HepG2 (cell line): Measurements from ENCODE around the gene TPBGL. TPM values are rescaled to one million over a fixed set of nuclear protein-coding genes. Genes with fewer than 3 reads are reported as not detected.

Experiments used
- ATF7-NPFF ChIP-seq: sonication (generic); formaldehyde crosslinking; IDR thresholded peaks from 2 replicates; pipeline ENCODE4 v1.8.1; 2023; ENCODE audit warnings: mild to moderate bottlenecking, low read depth, missing genetic modification reagents, moderate library complexity
- CHD2 ChIP-seq: IDR thresholded peaks from 2 replicates; pipeline ENCODE4 v1.6.1; 2011; ENCODE audit warnings: low read depth, low read length, improper control_type of control experiment
- DNMT1 ChIP-seq: sonication (generic); formaldehyde crosslinking; IDR thresholded peaks from 2 replicates; pipeline ENCODE4 v1.5.1; 2020; ENCODE audit warnings: mild to moderate bottlenecking, missing genetic modification reagents
- FOXO1 ChIP-seq: sonication (generic); formaldehyde crosslinking; IDR thresholded peaks from 2 replicates; pipeline ENCODE4 v1.4.0; 2020; ENCODE audit warnings: missing genetic modification reagents
- FOXP1 ChIP-seq, 2 experiments: fragments of 450-650 bp in 1 of 2; IDR thresholded peaks; 2 replicates each; pipeline ENCODE4 v1.6.1; 2017 to 2018; ENCODE audit warnings: antibody characterized with exemption in 1 of 2
- GMEB1 ChIP-seq: sonication (generic); formaldehyde crosslinking; IDR thresholded peaks from 2 replicates; pipeline ENCODE4 v1.5.1; 2020; ENCODE audit warnings: missing genetic modification reagents, mild to moderate bottlenecking, borderline replicate concordance
- HES4 ChIP-seq: sonication (generic); formaldehyde crosslinking; IDR thresholded peaks from 2 replicates; pipeline ENCODE4 v1.9.0; 2021; ENCODE audit warnings: mild to moderate bottlenecking, missing genetic modification reagents, borderline replicate concordance
- HOXA5 ChIP-seq: sonication (generic); formaldehyde crosslinking; IDR thresholded peaks from 2 replicates; pipeline ENCODE4 v1.4.0; 2020; ENCODE audit warnings: missing genetic modification reagents
- HOXA9 ChIP-seq: sonication (generic); formaldehyde crosslinking; IDR thresholded peaks from 2 replicates; pipeline ENCODE4 v1.8.1; 2022; ENCODE audit warnings: missing genetic modification reagents, mild to moderate bottlenecking, moderate library complexity, borderline replicate concordance
- HOXD1 ChIP-seq: sonication (generic); formaldehyde crosslinking; IDR thresholded peaks from 2 replicates; pipeline ENCODE4 v1.5.0; 2020; ENCODE audit warnings: missing genetic modification reagents
- KDM2A ChIP-seq: sonication (generic); formaldehyde crosslinking; IDR thresholded peaks from 2 replicates; pipeline ENCODE4 v1.4.0; 2020; ENCODE audit warnings: low read depth, missing genetic modification reagents, borderline replicate concordance
- KLF12 ChIP-seq: sonication (generic); formaldehyde crosslinking; IDR thresholded peaks from 2 replicates; pipeline ENCODE4 v1.4.0; 2020; ENCODE audit warnings: missing genetic modification reagents, borderline replicate concordance
- MAX ChIP-seq: IDR thresholded peaks from 2 replicates; pipeline ENCODE4 v1.6.1; 2012; ENCODE audit warnings: inconsistent platforms
- NPAS2 ChIP-seq: sonication (generic); formaldehyde crosslinking; IDR thresholded peaks from 2 replicates; pipeline ENCODE4 v1.8.0; 2022; ENCODE audit warnings: mild to moderate bottlenecking, missing genetic modification reagents, borderline replicate concordance
- NR2C2 ChIP-seq: sonication (generic); formaldehyde crosslinking; IDR thresholded peaks from 2 replicates; pipeline ENCODE4 v1.4.0; 2020; ENCODE audit warnings: missing genetic modification reagents, mild to moderate bottlenecking, moderate library complexity, borderline replicate concordance
- TRIM22 ChIP-seq: fragments of 450-650 bp; IDR thresholded peaks from 2 replicates; pipeline ENCODE4 v1.6.1; 2017
- XRCC5 ChIP-seq: fragments of 200-400 bp; formaldehyde crosslinking; optimal IDR thresholded peaks from 2 replicates; pipeline ENCODE3; 2017; ENCODE audit warnings: mild to moderate bottlenecking, low read length
- ZBTB34 ChIP-seq: sonication (generic); formaldehyde crosslinking; IDR thresholded peaks from 2 replicates; pipeline ENCODE4 v1.8.0; 2022; ENCODE audit warnings: mild to moderate bottlenecking, missing genetic modification reagents
- ZC3H4 ChIP-seq: sonication (generic); formaldehyde crosslinking; IDR thresholded peaks from 2 replicates; pipeline ENCODE4 v1.4.0; 2020; ENCODE audit warnings: missing genetic modification reagents, borderline replicate concordance
- ZIK1 ChIP-seq: sonication (generic); formaldehyde crosslinking; IDR thresholded peaks from 2 replicates; pipeline ENCODE4 v1.5.0; 2020; ENCODE audit warnings: mild to moderate bottlenecking, low read depth, missing genetic modification reagents, borderline replicate concordance
- ZNF18 ChIP-seq: sonication (generic); formaldehyde crosslinking; IDR thresholded peaks from 2 replicates; pipeline ENCODE4 v1.8.0; 2022; ENCODE audit warnings: mild to moderate bottlenecking, missing genetic modification reagents; ENCODE audit not compliant: insufficient replicate concordance
- ZNF331 ChIP-seq: sonication (generic); formaldehyde crosslinking; IDR thresholded peaks from 2 replicates; pipeline ENCODE4 v1.4.0; 2020; ENCODE audit warnings: missing genetic modification reagents
- ZNF33B ChIP-seq: sonication (generic); formaldehyde crosslinking; IDR thresholded peaks from 2 replicates; pipeline ENCODE4 v1.5.1; 2020; ENCODE audit warnings: mild to moderate bottlenecking, missing genetic modification reagents
- ZNF431 ChIP-seq: sonication (generic); formaldehyde crosslinking; IDR thresholded peaks from 2 replicates; pipeline ENCODE4 v1.9.0; 2022; ENCODE audit warnings: missing genetic modification reagents, low read depth, mild to moderate bottlenecking, borderline replicate concordance
- ZNF562 ChIP-seq: sonication (generic); formaldehyde crosslinking; IDR thresholded peaks from 2 replicates; pipeline ENCODE4 v1.8.0; 2022; ENCODE audit warnings: missing genetic modification reagents, borderline replicate concordance
- ZNF563 ChIP-seq: sonication (generic); formaldehyde crosslinking; IDR thresholded peaks from 2 replicates; pipeline ENCODE4 v1.8.0; 2022; ENCODE audit warnings: mild to moderate bottlenecking, moderate library complexity, missing genetic modification reagents
- polyA plus RNA-seq, 8 experiments: library from polyadenylated mRNA; depleted of rRNA in 3 of 8; stranded (reverse) in 7 of 8; unstranded in 1 of 8; fragments of >200 nt; fragmentation: Illumina TruSeq in 4 of 8; extraction: Trizol in 4 of 8; gene quantifications; 2 replicates each; pipeline versions ENCODE4 v1.2.1 to v1.2.3, GENCODE V29; 2011 to 2016; ENCODE audit warnings: low read depth in 4 of 8, missing spikeins in 1 of 8, mixed read lengths in 1 of 8; ENCODE audit not compliant: insufficient read depth in 1 of 8
- total RNA-seq, 5 experiments: library from RNA; depleted of rRNA; stranded (reverse); fragments of >200 nt; fragmentation: Illumina TruSeq; extraction: Trizol; gene quantifications; 2 replicates each; pipeline ENCODE4 v1.2.3, GENCODE V29; 2016; ENCODE audit warnings: low read depth in 1 of 5

The TPBGL gene
- total and polyA plus RNA-seq, 2 of the 13 experiments (the other 11 are each of a cell fraction or from before 2014, with no cell fraction given): not detected

- no peak; the same call in 1 of the 2 replicates for TF ChIP-seq MAX
- no peak for TF ChIP-seq FOXP1 (IDR thresholded peaks at IDR 0.05)
- no peak for TF ChIP-seq FOXP1 (CRISPR knock-in tag; IDR thresholded peaks at IDR 0.05)
- TF ChIP-seq ZNF18 (CRISPR knock-in tag): no peak
- no peak for TF ChIP-seq HES4 (CRISPR knock-in tag)
- TF ChIP-seq HOXA9 (CRISPR knock-in tag): no peak
- TF ChIP-seq ZNF562: no peak
- peak; percentile 52; the same call in 1 of the 2 replicates for TF ChIP-seq KDM2A (CRISPR knock-in tag)
- no peak for TF ChIP-seq TRIM22
- TF ChIP-seq FOXO1 (CRISPR knock-in tag): no peak
- no peak for TF ChIP-seq ZNF33B (CRISPR knock-in tag)
- TF ChIP-seq KLF12: no peak
- TF ChIP-seq HOXA5: no peak
- TF ChIP-seq CHD2: no peak
- no peak for TF ChIP-seq ATF7-NPFF (CRISPR knock-in tag)
- 0 out of 2 replicates have a peak, but pooled peaks have one; percentile 45 for TF ChIP-seq ZNF331 (CRISPR knock-in tag)
- 0 out of 2 replicates have a peak, but pooled peaks have one; percentile 12 for TF ChIP-seq ZIK1 (CRISPR knock-in tag)
- no peak for TF ChIP-seq ZNF563 (CRISPR knock-in tag)
- TF ChIP-seq ZC3H4: no peak
- no peak for TF ChIP-seq ZBTB34 (CRISPR knock-in tag)
- TF ChIP-seq DNMT1 (CRISPR knock-in tag): no peak
- no peak for TF ChIP-seq GMEB1
- TF ChIP-seq ZNF431 (CRISPR knock-in tag): no peak
- TF ChIP-seq HOXD1: no peak
- no peak for TF ChIP-seq NR2C2 (CRISPR knock-in tag)
- TF ChIP-seq XRCC5: peak; percentile 52
- TF ChIP-seq NPAS2: no peak
These were observed 39.7 kb downstream of the TPBGL start (continued) for GRCh38 chr11:75280227-75280701.
